ENCODE data around the gene GBE1. TPM values are rescaled to one million over a fixed set of nuclear protein-coding genes. Genes with fewer than 3 reads are reported as not detected.

GBE1 gene
- 100 to 1,000 TPM; 108 to 114 TPM for total RNA-seq

DNA sequence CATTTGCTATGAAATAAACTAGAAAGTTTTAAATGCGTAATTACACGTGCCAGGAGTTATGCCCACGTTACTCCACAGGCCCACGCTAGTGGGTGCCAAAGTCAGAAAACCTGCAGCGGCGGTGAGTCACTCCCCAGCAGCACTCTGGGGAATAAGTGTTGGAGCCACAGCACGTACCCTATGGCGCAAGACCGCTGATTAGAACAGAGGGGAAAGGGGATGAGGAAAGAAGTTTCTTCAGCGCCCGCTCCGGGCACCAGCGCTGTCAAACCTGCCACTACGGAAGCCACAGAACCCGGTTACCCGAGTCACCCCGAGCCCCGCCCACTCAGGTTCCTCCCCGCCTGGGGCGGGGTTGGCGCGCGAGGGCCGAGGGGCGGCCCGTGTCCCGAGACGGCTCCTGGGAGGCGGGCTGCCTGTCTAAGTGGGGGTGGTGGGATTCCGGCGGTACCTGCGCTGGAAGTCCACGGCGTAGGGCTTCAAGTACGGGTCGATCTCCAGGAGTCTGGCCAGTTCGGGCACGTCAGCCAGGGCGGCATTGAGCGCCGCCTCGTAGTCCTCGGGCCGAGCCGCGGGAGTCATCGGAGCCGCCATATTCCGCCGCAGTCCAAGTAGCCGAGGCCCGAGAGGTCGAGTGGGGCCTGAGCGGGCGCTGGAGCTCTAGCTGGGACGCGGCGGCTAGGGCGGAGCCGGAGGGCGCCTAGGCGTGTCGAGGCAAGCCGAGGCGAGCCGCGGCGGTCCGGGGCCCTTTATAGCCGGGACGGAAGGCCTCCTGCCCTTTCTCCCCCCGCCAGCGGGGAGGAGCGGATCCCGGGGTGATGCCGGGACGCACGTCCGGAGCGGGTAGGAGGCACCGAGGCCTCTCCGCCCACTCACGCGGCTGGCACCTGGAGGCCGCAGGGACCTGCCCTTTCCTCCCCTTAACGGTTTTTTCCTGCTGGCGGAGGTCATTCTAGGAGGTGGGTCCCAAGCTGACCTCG is at the start of gene GBE1:
GBE1 (minus strand) TSS at position 722 of the 980 bp plus-strand sequence; CDS start at position 594, 128 bp downstream.
- ATAC-seq (peak; percentile 88), DNase-seq (peak; percentile 93)
- peak within 1 kb of the TSS; percentile 90 for H3K4me3 Mint-ChIP-seq
- POLR2A ChIA-PET = interaction anchor here (0.8 to 2.2 kb wide), 2 partner anchors 10 to 17 kb away, joined by 3 to 9 read pairs; no protein-coding TSS in a partner anchor
- CTCF ChIA-PET = no interaction called here
- peaks cover 1% of the 10 kb centered on the region for H3K27me3 Mint-ChIP-seq
- H3K4me1 Mint-ChIP-seq (ENCODE audit: low read depth) = peaks cover 44% of the 10 kb centered on the region
- TF ChIP-seq, protein P1, sequence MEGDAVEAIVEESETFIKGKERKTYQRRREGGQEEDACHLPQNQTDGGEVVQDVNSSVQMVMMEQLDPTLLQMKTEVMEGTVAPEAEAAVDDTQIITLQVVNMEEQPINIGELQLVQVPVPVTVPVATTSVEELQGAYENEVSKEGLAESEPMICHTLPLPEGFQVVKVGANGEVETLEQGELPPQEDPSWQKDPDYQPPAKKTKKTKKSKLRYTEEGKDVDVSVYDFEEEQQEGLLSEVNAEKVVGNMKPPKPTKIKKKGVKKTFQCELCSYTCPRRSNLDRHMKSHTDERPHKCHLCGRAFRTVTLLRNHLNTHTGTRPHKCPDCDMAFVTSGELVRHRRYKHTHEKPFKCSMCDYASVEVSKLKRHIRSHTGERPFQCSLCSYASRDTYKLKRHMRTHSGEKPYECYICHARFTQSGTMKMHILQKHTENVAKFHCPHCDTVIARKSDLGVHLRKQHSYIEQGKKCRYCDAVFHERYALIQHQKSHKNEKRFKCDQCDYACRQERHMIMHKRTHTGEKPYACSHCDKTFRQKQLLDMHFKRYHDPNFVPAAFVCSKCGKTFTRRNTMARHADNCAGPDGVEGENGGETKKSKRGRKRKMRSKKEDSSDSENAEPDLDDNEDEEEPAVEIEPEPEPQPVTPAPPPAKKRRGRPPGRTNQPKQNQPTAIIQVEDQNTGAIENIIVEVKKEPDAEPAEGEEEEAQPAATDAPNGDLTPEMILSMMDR (IDR thresholded peaks at IDR 0.05) = no peak
- peaks cover 5% of the 10 kb centered on the region for H3K9me3 Mint-ChIP-seq
- intact Hi-C loops (cut with micrococcal nuclease) = no loop called here
- peak within 1 kb of the TSS; percentile 98 for H3K27ac Mint-ChIP-seq
- peaks cover 46% of the 10 kb centered on the region for H3K36me3 Mint-ChIP-seq (ENCODE audit: low read depth)

DNA sequence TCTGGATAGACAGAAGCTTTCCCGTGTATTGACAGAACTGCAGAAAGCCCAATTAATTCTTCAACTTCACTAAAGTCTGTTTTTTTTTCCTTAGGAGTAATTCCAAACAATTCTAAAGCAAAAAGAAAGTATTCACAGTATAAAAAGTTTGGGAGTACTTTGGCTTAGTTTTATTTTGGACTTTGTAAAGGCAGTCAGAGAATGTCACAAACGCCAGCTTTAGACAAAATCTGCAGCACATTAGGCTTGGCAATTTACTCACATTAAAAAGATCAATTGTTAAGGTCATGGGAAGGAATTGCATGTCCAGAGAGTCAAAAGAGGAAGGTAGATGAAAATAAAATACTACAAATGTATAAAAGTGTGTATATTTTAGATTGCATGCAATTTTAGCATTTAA is 47.5 kb upstream of the GBE1 start:
- Mint-ChIP-seq H3K4me3 (no peak overlapping the region), H3K27me3 (no peaks in the 10 kb centered on the region), H3K36me3 (ENCODE audit: low read depth) (no peaks in the 10 kb centered on the region), H3K27ac (no peak overlapping the region), H3K4me1 (ENCODE audit: low read depth) (no peaks in the 10 kb centered on the region), H3K9me3 (no peaks in the 10 kb centered on the region)
- TF ChIP-seq, protein P1 (IDR thresholded peaks at IDR 0.05) = no peak
- intact Hi-C loops (cut with micrococcal nuclease) = no loop called here
- POLR2A ChIA-PET = no interaction called here
- ATAC-seq (no peak), DNase-seq (no peak)
- CTCF ChIA-PET = no interaction called here

DNA sequence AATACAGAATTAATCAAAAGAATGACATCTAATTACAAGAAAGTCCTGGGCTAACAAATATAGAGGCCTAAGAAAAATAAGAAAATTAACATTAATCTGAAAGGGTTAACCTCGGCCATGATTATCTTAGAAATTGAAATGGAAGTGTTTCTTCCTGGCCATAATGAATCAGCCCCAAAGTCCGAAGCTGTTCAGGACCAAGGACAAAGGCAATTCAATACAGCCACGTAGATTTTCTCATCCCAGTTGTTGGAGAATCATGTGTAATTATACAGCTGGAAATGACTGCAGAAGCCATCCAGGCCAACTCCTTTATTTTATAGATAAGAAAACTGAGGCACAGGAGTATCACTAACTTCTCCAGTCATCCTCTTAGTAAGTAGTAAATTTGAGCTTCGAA is 38.0 kb upstream of the GBE1 start:
- H3K36me3 Mint-ChIP-seq (ENCODE audit: low read depth) = no peaks in the 10 kb centered on the region
- DNase-seq = no peak
- no peaks in the 10 kb centered on the region for H3K9me3 Mint-ChIP-seq

DNA sequence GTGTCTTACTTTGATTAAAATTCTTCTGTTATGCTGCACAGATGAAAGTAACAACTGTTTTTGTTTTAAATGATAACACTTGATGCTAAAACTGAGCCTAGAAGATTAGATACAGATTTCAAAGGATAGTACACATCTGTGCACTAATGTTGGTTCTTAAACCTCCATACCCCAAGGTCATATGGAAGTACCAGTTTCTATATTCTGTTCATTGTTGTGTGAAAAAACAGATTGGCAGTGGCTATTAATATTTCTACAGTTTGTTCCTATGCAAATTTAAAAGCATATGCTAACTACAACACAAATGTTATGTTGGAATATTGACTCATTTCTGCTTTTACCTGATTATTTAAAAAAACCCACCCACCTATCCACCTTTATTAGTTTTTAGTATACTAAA is 32.0 kb upstream of the GBE1 start:
- H3K36me3 Mint-ChIP-seq (ENCODE audit: low read depth) = no peaks in the 10 kb centered on the region
- peaks cover 6% of the 10 kb centered on the region for H3K27me3 Mint-ChIP-seq
- intact Hi-C loops (cut with micrococcal nuclease) = no loop called here
- ChIA-PET POLR2A (no interaction called here), CTCF (interaction anchor here (1.3 kb wide), 1 partner anchor 15 kb away, joined by 3 read pairs; no protein-coding TSS in a partner anchor)
- no peaks in the 10 kb centered on the region for H3K4me1 Mint-ChIP-seq (ENCODE audit: low read depth)
- no peak for DNase-seq
- H3K27ac Mint-ChIP-seq = no peak overlapping the region
- TF ChIP-seq, protein P1 (IDR thresholded peaks at IDR 0.05) = no peak
- ATAC-seq = no peak
- H3K4me3 Mint-ChIP-seq = no peak overlapping the region
- H3K9me3 Mint-ChIP-seq = no peaks in the 10 kb centered on the region

More for the DNA sequence above, 38.0 kb upstream of the GBE1 start:
- no peaks in the 10 kb centered on the region for H3K4me1 Mint-ChIP-seq (ENCODE audit: low read depth)
- intact Hi-C loops (cut with micrococcal nuclease) = no loop called here
- CTCF ChIA-PET = no interaction called here
- no peaks in the 10 kb centered on the region for H3K27me3 Mint-ChIP-seq
- no peak for ATAC-seq
- POLR2A ChIA-PET = no interaction called here
- TF ChIP-seq, protein P1 (IDR thresholded peaks at IDR 0.05) = no peak
- no peak overlapping the region for H3K27ac Mint-ChIP-seq
- H3K4me3 Mint-ChIP-seq = no peak overlapping the region

DNA sequence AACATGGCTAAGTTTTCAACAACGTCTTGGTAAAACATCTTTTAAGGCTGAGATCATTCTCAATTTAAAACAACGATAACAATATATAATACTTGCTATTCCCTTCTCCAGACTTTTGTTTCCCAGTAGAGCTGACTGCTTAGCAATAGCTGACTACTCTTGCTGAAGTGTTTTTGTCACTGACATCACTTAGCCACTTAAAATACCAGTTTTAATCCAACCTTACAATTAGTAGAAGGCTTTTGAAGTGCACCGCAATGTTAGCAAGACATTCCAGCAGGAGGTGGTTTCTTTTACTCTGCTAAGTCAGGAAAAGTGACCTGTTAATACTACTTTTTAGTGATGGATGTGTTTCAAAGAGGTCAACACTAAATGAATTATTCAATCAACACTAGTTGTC is 28.7 kb upstream of the GBE1 start:
- H3K27ac Mint-ChIP-seq = no peak overlapping the region
- no peaks in the 10 kb centered on the region for H3K4me1 Mint-ChIP-seq (ENCODE audit: low read depth)
- H3K36me3 Mint-ChIP-seq (ENCODE audit: low read depth) = no peaks in the 10 kb centered on the region
- H3K4me3 Mint-ChIP-seq = no peak overlapping the region
- ChIA-PET CTCF (no interaction called here), POLR2A (no interaction called here)
- no peaks in the 10 kb centered on the region for H3K9me3 Mint-ChIP-seq
- TF ChIP-seq, protein P1 (IDR thresholded peaks at IDR 0.05) = no peak
- DNase-seq = no peak
- intact Hi-C loops (cut with micrococcal nuclease) = no loop called here
- H3K27me3 Mint-ChIP-seq = peaks cover 6% of the 10 kb centered on the region
- ATAC-seq = no peak
